Glutamatergic neuron (in vitro differentiated cells): Measurements from ENCODE around the gene VAMP3. TPM values are rescaled to one million over a fixed set of nuclear protein-coding genes. Genes with fewer than 3 reads are reported as not detected.

Experiments
- DNase-seq: peaks from one replicate; pipeline ENCODE4 v3.0.0; 2022
- H3K27ac Mint-ChIP-seq: one replicate; pipeline ENCODE4 v1.8.0; 2020; ENCODE audit warnings: mild to moderate bottlenecking, mixed read lengths, inconsistent platforms; ENCODE audit not compliant: unreplicated experiment
- H3K27me3 Mint-ChIP-seq: one replicate; pipeline ENCODE4 v1.8.0; 2020; ENCODE audit warnings: mild to moderate bottlenecking, moderate library complexity, mixed read lengths, inconsistent platforms; ENCODE audit not compliant: unreplicated experiment
- H3K36me3 Mint-ChIP-seq: one replicate; pipeline ENCODE4 v1.8.0; 2020; ENCODE audit warnings: mild to moderate bottlenecking, mixed read lengths, inconsistent platforms; ENCODE audit not compliant: unreplicated experiment
- H3K4me1 Mint-ChIP-seq: one replicate; pipeline ENCODE4 v1.8.0; 2020; ENCODE audit warnings: mild to moderate bottlenecking, low read depth, mixed read lengths, inconsistent platforms; ENCODE audit not compliant: unreplicated experiment
- H3K4me3 Mint-ChIP-seq: one replicate; pipeline ENCODE4 v1.8.0; 2020; ENCODE audit warnings: mild to moderate bottlenecking, mixed read lengths, inconsistent platforms; ENCODE audit not compliant: unreplicated experiment
- H3K9me3 Mint-ChIP-seq: one replicate; pipeline ENCODE4 v1.8.0; 2020; ENCODE audit warnings: mild to moderate bottlenecking, moderate library complexity, mixed read lengths, inconsistent platforms; ENCODE audit not compliant: unreplicated experiment
- CTCF ChIP-seq: fragments of 200-600 bp; sonication (generic); IDR thresholded peaks from one replicate; pipeline ENCODE4 v1.5.0; 2021; ENCODE audit not compliant: partially characterized antibody, unreplicated experiment
- total RNA-seq: library from RNA; stranded (reverse); fragmentation: NEBNext Ultra II Directional; extraction: Animal tissue kit (Norgen Biotek cat#: 25700); gene quantifications from one replicate; pipeline ENCODE4 v1.2.1, GENCODE V29; 2021; ENCODE audit not compliant: unreplicated experiment

The VAMP3 gene
- total RNA-seq, 1 donor from 2014 or later = 21.3 TPM

- no peak overlapping the region for H3K4me3 Mint-ChIP-seq
- no peaks in the 10 kb centered on the region for H3K9me3 Mint-ChIP-seq
- H3K4me1 Mint-ChIP-seq = peaks cover 6% of the 10 kb centered on the region
- H3K27ac Mint-ChIP-seq = no peak overlapping the region
- TF ChIP-seq CTCF = no peak
- no peak for DNase-seq
- H3K36me3 Mint-ChIP-seq = peaks cover 4% of the 10 kb centered on the region
- no peaks in the 10 kb centered on the region for H3K27me3 Mint-ChIP-seq
Observed at GRCh38 chr1:7751174-7751573, 19.9 kb upstream of the VAMP3 start.

- Mint-ChIP-seq H3K4me3 (no peak overlapping the region), H3K27me3 (no peaks in the 10 kb centered on the region), H3K27ac (no peak overlapping the region), H3K36me3 (peaks cover 4% of the 10 kb centered on the region), H3K4me1 (peaks cover 6% of the 10 kb centered on the region), H3K9me3 (no peaks in the 10 kb centered on the region)
- TF ChIP-seq CTCF = peak; percentile 84
- DNase-seq = peak; percentile 53
Observed at GRCh38 chr1:7752512-7753417, 18.3 kb upstream of the VAMP3 start.

- Mint-ChIP-seq H3K27me3 (no peaks in the 10 kb centered on the region), H3K4me3 (no peak overlapping the region), H3K36me3 (peaks cover 4% of the 10 kb centered on the region), H3K27ac (no peak overlapping the region), H3K9me3 (no peaks in the 10 kb centered on the region), H3K4me1 (peaks cover 6% of the 10 kb centered on the region)
- no peak for DNase-seq
- no peak for TF ChIP-seq CTCF
Observed at GRCh38 chr1:7753641-7754040, 17.5 kb upstream of the VAMP3 start.

- Mint-ChIP-seq H3K9me3 (no peaks in the 10 kb centered on the region), H3K4me1 (peaks cover 6% of the 10 kb centered on the region), H3K4me3 (no peak overlapping the region), H3K27ac (no peak overlapping the region), H3K36me3 (peaks cover 4% of the 10 kb centered on the region), H3K27me3 (no peaks in the 10 kb centered on the region)
- TF ChIP-seq CTCF = no peak
- no peak for DNase-seq
Observed at GRCh38 chr1:7754234-7754633, 16.9 kb upstream of the VAMP3 start.

- Mint-ChIP-seq H3K36me3 (peaks cover 4% of the 10 kb centered on the region), H3K9me3 (no peaks in the 10 kb centered on the region), H3K4me1 (peaks cover 6% of the 10 kb centered on the region), H3K27me3 (no peaks in the 10 kb centered on the region), H3K4me3 (no peak overlapping the region), H3K27ac (no peak overlapping the region)
- no peak for DNase-seq
- peak; percentile 44 for TF ChIP-seq CTCF
Observed at GRCh38 chr1:7755448-7755847, 15.6 kb upstream of the VAMP3 start.
